ENCODE measurements around the gene AATK.

Gene AATK

DNA sequence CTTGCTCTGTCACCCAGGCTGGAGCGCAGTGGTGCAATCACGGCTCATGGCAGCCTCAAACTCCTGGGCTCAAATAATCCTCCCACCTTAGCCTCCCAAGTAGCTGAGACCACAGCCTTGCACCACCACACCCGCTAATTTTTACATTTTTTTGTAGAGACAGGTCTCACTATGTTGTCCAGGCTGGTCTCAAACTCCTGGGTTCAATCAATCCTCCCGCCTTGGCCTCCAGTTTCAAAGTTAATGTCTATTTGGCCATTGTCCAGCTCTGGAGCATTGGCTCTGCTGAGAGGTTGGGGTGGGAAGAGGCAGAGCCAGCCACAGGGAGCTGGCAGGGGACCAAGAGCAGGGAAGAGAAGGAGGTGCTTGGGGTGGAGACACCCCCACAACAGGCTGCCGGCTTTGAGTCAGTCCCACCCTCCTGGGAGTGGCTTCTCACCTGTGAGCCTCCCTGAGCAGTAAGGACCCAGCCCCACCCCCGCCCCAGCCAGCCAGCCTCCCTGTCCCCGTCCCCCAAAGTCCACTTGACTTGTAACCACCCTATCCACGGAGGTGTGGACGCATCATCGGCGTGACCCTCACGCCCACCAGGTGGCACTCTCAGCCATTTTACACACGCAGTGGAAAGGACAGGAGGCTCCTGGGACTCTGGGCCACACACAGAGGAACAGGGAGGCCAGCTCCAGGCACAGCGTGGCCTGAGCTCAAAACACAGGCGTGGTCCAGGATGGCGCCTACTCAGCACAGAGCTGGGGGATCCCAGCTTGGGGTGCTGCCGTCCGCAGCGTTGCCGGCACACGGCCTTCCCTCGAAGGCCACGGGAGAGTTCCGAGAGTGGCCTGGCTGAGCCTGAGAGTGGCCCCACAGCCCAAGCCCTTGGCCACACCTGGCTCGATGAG lies 23.5 kb downstream of the AATK start:
- DNase-seq, result no peak

DNA sequence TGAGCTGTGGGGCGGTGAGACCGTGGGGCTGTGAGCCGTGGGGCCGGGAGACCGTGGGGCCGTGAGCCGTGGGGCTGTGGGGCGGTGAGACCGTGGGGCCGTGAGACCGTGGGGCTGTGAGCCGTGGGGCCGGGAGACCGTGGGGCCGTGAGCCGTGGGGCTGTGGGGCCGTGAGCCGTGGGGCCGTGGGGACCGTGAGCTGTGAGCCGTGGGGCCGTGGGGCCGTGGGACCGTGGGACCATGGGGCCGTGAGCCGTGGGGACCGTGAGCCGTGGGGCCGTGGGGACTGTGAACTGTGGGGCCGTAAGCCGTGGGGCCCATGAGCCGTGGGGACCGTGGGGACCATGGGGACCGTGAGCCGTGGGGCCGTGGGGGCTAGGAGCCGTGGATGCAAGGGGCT lies 25.3 kb downstream of the AATK start:
- DNase-seq, result no peak

DNA sequence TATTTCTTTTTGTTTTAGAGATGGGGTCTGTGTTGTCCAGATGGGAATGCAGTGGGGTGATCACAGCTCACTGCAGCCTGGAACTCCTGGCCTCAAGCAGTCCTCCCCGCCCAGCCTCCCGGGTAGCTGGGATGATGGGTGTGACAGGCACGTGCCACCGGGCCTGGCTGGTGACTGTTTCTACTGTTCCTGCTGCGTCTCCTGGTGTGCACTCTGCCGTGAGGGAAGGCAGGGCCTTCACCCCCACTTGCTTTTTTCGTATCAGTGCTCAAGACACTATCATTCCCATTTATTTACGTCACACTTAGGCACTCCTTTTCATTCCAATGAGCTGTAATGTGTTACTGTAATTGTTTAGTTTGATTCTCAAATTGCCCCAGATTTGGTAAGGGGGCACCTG lies 26.0 kb downstream of the AATK start:
- DNase-seq, result no peak

DNA sequence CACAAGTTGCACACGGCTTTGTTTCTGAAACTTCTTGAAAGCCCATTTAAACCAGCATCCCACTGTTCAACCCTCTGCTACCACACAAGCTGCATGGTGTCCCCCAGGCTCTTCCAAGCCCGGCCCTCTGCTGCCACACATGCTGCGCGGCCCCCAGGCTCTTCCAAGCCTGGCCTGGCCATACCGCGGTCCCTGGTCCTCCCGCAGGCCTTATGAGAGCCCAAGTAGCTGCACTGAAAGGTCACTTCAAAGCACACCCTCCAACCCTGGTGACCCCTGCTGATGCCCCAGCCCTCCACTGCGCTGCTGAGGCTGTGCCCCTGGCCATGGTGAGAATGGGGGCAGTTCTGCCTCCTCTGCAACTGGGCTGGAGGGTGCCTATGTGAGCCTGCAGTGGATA lies 26.6 kb downstream of the AATK start:
- no peak for DNase-seq

DNA sequence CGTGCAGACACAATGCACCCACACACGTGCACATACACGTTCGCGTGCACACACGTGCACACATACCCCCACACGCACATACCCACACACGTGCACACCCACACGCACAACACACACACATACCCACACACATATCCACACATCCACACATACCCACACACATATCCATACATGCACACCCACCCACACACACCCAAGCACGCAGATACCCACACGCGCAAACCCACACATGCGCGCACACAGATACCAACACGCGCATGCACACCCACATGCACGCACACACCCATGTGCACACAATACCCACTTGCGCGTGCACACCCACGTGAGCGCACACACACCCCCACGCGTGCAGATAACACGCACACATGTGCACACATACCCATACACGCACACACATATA lies 27.5 kb downstream of the AATK start:
- no peak for DNase-seq

DNA sequence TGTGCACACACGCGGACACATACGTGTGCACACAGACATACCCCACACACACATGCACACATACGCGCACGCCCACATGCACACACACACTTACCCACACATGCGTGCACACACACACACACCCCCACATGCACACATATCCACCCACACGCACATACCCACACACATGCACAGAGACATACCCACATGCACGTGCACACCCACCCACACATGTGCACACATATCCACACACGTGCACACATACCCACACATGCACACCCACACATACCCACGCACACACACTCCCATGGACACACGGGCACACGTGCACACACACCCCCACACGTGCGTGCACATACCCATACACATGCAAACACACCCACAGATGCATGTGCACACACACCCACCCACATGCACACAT lies 27.9 kb downstream of the AATK start:
- DNase-seq, result no peak

- DNase-seq, result no peak
Measured at GRCh38 chr17:81137248-81137647, 28.8 kb downstream of the AATK start.

GRCh38 chr17:81136366-81136765 lies 29.7 kb downstream of the AATK start:
- no peak for DNase-seq

DNA sequence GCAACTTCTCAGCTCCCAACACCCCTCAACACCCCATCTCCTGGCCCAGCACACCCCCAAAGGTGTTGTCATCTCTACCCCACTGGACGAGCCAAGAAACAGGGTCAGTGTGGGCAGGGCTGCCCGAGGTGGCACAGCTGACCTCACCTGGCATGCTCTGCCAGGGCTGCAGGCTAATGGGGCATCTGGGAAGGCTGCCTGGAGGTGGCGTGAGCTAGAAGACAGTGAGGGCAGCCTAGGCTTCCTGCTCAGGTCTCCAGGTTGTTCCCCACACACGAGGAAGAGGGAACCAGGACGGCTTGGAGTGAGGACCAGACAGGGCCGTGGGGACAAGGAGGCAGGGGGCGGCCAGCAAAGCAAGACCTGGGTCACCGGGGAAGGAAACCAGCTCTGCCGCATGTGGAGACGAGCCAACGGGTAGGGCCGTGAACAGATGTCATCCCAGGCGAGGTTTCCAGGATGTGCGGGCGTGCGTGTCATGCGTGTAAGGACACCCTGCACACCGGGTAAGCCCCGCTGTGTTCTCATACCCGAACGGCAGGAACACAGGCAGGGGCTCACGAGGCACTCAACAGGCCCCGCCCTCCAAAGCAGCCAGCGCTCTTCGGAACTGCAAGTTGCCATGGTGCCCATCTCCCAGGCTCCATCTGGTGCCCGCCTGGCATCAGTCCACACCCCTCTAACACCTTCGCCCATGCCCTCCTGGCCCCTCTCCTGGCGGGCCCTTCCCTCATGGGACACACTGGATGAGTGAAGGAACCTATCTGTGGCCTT lies 30.3 kb downstream of the AATK start:
- no peak for DNase-seq

DNA sequence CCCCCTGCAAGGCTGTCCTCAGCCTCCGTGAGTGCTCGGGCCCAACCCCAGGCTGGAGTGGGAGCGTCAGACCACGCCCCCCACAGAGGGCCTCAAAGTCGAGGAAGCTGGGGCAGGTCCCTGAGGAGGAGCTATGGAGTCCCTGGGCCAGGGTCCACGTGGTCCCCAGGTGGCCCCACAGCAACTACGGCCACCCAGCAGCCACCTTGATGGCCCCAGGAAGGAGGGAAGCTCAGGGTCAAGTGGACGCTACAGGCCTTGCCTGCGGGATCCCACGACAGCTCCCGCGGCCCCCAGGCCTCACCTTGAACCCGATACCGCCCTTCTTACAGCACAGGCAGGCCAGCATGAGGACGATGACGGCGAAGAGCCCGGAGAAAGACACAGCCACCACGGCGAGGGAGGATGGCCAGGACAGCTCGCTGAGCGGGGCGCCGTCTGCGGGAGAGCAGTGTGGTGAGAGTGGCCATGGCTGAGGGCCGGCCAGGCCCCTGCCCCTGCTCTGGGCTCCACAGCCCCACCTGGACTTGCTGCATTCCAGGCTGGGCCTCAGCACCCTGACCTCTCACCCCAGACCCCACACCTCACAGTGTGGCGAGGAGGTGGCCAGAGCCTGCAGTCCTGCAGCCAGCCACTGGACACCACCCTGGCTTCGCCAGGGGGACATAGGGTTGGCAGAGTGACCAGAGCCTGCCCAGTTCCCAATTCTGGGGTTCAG lies 31.8 kb downstream of the AATK start:
- DNase-seq, result no peak

GRCh38 chr17:81132770-81133723 lies 33.0 kb downstream of the AATK start:
- no peak for DNase-seq

DNA sequence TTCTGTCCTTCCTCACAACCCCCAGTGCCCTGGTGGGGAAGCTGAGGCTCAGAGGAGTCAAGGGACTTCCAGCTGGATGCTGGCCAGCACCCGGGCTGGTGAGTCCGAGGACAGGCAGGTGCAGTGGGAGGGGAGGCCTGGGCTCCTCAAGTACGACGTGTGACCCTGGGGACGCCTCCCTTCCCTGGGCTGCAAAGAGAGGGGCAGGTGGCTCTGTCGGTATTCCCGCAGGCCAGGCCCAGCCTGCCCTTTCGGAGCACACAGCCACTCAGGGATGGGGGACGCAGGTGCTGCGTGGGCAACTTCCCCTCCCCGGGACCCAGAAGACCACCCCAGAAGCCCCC lies 33.9 kb downstream of the AATK start:
- DNase-seq, result no peak

- no peak for DNase-seq
Measured at GRCh38 chr17:81131486-81132196, 34.4 kb downstream of the AATK start.

GRCh38 chr17:81130385-81131361 lies 35.3 kb downstream of the AATK start:
- DNase-seq, result no peak

GRCh38 chr17:81129711-81130367 lies 36.2 kb downstream of the AATK start:
- no peak for DNase-seq

GRCh38 chr17:81129289-81129688 lies 36.7 kb downstream of the AATK start:
- DNase-seq, result no peak

- no peak for DNase-seq
Measured at GRCh38 chr17:81128774-81129173, 37.2 kb downstream of the AATK start.

DNA sequence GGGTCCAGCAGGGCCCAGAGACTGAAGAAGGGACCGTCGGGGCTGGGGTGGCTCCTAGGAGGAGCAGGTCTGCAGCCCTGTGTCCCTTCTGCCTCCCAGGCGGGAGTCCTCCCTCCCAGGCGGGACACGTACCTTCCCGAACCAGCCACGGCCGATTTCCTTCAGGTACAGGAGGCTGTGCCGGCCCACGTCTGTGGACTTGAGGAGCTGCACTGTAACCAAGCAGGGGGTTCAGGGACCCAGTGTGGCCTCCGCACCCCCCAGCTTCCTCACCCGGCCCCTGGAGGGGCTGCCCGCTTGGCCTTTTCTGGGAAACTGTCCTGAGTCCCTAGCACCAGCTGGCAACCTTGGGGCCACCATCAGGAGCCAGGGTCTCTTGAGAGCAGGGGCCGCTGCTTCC lies 37.7 kb downstream of the AATK start:
- DNase-seq, result no peak

DNA sequence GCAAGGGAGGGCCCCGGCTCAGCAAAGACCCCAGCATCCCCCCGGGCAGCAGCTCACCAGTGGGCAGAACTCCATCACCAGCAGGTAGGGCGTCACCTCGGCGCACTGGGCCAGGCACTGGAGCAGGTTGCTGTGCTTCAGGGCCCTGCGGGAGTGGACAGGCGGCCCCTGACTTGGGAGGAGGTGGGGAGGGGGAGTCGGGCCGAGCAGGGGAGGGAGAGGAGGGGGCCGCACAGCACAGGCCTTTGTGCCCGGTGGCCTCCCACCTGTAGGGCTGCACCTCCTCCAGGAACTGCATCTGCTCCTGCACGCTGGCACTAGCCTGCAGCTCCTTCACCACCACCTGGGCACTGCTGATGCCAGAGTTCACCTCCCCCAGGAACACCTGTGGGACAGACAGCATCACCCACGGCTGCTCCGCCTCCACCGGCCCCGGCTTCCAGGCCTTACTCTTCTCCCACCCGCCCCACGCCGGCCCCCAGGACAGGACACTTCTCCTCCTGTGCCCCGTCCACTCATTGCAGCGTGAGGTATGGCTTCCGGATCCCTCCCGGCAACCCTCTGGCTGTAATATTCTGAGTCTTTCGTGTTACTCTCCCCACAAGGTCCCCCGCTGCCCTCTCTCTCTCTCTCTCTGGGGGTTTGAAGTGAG lies 38.4 kb downstream of the AATK start:
- no peak for DNase-seq

GRCh38 chr17:81127133-81127455 lies 38.9 kb downstream of the AATK start:
- DNase-seq, result no peak
